OCI-LY7 (cell line): Measurements from ENCODE around the gene CTNND2.

ENCODE experiments used
- EZH2phosphoT487 ChIP-seq: fragments of 200-600 bp; sonication (generic); IDR thresholded peaks from 2 replicates; pipeline ENCODE4 v1.6.1; 2018; ENCODE audit warnings: low read depth, borderline replicate concordance, mild to moderate bottlenecking, mixed run types, antibody characterized with exemption, low read length, moderate library complexity, mixed read lengths
- TF ChIP-seq, protein P1 (sequence below): fragments of 200-600 bp; sonication (generic); conservative IDR thresholded peaks from 2 replicates; pipeline ENCODE4 v1.5.1; 2014; ENCODE audit warnings: mild to moderate bottlenecking, antibody characterized with exemption, low read length, moderate library complexity, mixed read lengths

DNA sequence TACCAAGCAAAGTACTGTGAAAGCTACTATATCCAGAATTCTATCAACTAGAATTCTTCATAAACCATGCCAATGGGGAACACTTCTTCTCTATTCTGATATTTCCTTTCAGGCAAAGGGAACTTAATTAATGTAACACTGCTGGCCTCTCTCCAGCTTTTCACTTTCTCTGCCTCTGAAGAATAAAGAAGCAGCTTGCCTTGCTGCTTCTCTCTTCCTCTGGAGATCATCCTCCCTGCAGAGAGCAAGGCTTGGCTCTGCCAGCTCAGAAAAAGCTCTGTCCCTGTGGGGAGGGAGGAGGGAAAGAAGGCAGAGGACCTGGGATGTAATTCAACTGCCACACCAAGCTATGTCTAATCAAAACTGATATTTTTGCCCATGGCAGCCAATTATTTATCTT is 6.5 kb downstream of the CTNND2 start:
- TF ChIP-seq, protein P1, sequence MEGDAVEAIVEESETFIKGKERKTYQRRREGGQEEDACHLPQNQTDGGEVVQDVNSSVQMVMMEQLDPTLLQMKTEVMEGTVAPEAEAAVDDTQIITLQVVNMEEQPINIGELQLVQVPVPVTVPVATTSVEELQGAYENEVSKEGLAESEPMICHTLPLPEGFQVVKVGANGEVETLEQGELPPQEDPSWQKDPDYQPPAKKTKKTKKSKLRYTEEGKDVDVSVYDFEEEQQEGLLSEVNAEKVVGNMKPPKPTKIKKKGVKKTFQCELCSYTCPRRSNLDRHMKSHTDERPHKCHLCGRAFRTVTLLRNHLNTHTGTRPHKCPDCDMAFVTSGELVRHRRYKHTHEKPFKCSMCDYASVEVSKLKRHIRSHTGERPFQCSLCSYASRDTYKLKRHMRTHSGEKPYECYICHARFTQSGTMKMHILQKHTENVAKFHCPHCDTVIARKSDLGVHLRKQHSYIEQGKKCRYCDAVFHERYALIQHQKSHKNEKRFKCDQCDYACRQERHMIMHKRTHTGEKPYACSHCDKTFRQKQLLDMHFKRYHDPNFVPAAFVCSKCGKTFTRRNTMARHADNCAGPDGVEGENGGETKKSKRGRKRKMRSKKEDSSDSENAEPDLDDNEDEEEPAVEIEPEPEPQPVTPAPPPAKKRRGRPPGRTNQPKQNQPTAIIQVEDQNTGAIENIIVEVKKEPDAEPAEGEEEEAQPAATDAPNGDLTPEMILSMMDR: no peak
- TF ChIP-seq EZH2phosphoT487: no peak
